ENCODE results near the gene FAF1.
"Not testable (repeated sequence)": the region's sequence is repeated elsewhere in the genome, so short reads cannot be mapped to it uniquely, and the experiment has no call there.

Gene FAF1

GRCh38 chr1:50796272-50796671, 163.8 kb downstream of the FAF1 start:
- DNase-seq (ENCODE audit: extremely low read depth in 1 of 2, low read depth in 1 of 2): no peak

DNA sequence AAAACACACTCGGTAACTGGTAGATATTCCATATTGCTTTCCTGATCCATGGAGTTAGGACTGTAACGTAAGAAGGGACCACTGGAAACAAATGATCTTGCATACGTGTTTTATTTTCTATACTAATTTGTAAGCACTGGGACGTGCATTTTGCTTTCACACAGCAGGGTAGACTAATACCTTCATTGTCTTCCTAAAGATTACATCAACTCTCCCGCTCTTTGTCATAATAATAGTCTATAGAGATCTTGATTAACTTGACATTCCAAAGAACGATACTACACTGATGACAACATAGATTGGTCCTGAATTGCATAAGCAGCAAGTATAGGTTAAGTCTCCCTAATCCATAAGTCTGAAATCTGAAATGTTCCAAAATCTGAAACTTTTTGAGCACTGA, 166.5 kb downstream of the FAF1 start:
- DNase-seq (ENCODE audit: extremely low read depth in 1 of 2, low read depth in 1 of 2): no peak

DNA sequence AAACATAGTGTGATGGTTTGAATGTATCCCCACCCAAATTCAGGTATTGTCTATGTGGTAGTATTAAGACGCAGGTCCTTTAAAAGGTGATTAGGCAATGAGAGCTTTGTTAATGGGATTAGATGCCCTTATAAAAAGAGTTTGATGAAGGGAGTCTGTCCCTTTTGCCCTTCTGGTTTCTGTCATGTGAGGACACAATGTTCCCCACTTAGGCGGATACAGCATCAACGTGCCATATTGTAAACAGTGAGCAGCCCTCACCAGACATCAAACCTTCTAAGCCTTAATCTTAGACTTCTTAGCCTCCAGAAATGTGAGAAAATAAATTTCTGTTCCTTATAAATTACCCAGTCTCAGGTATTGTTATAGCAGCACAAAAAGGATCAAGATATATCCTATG, 172.8 kb downstream of the FAF1 start:
- no peak for DNase-seq (ENCODE audit: extremely low read depth in 1 of 2, low read depth in 1 of 2)

GRCh38 chr1:50783286-50783685, 176.8 kb downstream of the FAF1 start:
- DNase-seq (ENCODE audit: extremely low read depth in 1 of 2, low read depth in 1 of 2): no peak

DNA sequence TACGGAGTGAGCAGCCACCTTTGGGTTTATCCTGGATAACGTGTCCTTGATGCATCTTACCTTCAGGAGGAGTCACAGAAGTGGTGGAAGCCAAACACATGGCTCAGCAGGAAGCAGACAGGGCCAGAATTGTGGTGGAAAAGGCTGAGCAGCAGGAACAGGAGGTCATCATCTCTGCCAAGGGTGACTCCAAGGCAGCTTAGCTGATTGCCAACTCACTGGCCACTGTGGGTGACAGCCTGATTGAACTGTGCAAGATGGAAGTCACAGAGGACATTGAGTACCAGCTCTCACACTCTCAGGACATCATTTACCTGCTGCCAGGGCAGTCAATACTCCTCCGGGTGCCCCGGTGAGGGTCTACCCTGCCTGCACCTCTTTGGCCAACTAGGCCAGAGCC, 179.3 kb downstream of the FAF1 start:
- DNase-seq (ENCODE audit: extremely low read depth in 1 of 2, low read depth in 1 of 2): no peak

DNA sequence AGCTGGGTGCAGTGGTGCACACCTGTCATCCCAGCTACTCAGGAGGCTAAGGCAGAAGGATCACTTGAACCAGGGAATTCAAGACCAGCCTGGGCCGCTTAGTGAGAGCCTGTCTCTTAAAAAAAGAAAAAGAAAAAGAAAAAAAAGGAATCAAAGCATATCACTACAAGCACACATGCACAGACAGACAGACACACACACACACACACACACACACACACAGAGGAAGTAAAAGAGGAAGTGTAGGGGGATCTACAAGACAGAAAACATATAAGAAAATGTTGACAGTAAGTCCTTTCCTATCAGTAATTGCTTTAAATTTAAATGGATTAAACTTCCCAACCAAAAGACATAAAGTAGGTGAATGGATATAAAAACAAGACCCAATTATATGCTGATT, 180.3 kb downstream of the FAF1 start:
- DNase-seq (ENCODE audit: extremely low read depth in 1 of 2, low read depth in 1 of 2): no peak

DNA sequence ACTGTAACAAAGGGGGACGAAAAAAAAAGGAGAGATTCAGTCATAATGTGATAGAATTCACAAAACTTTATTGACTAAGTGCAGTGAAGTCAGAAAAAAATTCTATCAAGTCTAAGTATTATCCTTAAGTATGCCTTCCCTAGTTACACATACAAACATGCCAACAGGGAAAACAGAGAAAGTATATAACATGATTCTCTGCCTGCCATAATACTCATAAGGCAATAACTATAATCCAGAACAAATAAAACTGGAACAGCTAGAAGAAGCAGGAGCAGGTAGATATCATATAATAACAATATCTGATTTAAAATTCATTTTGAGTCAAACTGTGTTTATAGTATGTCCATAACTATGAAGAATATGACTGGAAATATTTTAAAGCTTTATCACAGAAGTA, 184.3 kb downstream of the FAF1 start:
- DNase-seq (ENCODE audit: extremely low read depth in 1 of 2, low read depth in 1 of 2): no peak

DNA sequence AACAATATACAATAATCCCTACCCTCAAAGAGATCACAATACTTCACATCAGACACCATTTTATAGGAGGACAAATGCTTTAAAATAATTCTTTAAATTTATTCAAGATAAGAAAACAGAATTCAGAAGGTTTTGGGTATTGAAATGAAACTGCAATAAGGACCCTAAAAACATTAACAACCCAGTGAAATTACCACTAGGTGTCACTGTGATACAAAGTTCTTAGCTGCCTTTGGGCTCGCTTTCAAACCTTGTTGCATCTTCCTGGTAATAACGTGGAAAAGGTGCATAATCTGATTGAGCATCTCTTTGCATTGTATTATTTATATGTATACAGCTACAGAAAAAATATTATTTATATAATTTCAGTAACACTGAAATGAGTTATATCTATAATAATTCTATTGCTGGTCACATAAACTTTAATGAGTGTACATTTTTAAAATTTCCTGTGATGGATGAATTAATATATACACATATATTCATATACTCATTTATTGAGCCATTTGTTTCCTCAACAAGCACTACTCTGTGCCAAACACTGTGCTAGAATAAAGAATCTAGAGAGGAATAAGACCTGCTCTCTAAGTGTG, 185.2 kb downstream of the FAF1 start:
- DNase-seq (ENCODE audit: extremely low read depth in 1 of 2, low read depth in 1 of 2): no peak

GRCh38 chr1:50766688-50767087, 193.4 kb downstream of the FAF1 start:
- DNase-seq (ENCODE audit: extremely low read depth in 1 of 2, low read depth in 1 of 2): no peak

- not testable (repeated sequence) for DNase-seq (ENCODE audit: extremely low read depth in 1 of 2, low read depth in 1 of 2)
Measured at GRCh38 chr1:50756543-50756942, 203.5 kb downstream of the FAF1 start.

- DNase-seq (ENCODE audit: extremely low read depth in 1 of 2, low read depth in 1 of 2): not testable (repeated sequence)
Measured at GRCh38 chr1:50754764-50755163, 205.3 kb downstream of the FAF1 start.

- DNase-seq (ENCODE audit: extremely low read depth in 1 of 2, low read depth in 1 of 2): no peak
Measured at GRCh38 chr1:50750021-50750619, 209.9 kb downstream of the FAF1 start.

DNA sequence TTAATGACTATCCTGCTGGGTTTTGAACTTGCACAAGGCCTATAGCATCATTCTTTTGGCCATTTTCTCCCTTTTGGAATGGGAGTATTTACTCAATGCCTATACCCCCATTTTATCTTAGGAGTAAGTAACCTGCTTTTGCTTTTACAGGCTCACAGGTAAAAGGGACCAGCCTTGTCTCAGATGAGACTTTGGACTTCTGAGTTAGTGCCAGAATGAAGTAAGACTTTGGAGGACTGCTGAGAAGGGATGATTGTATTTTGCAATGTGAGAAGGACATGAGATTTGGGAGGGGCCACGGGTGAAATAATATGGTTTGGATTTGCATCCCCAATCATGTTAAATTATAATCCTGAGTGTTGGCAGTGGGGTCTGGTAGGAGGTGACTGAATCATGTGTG, 212.7 kb downstream of the FAF1 start:
- no peak for DNase-seq (ENCODE audit: extremely low read depth in 1 of 2, low read depth in 1 of 2)

GRCh38 chr1:50742523-50742922, 217.5 kb downstream of the FAF1 start:
- no peak for DNase-seq (ENCODE audit: extremely low read depth in 1 of 2, low read depth in 1 of 2)

GRCh38 chr1:50739125-50739524, 220.9 kb downstream of the FAF1 start:
- DNase-seq (ENCODE audit: extremely low read depth in 1 of 2, low read depth in 1 of 2): no peak

GRCh38 chr1:50735443-50735842, 224.6 kb downstream of the FAF1 start:
- DNase-seq (ENCODE audit: extremely low read depth in 1 of 2, low read depth in 1 of 2): no peak

- DNase-seq (ENCODE audit: extremely low read depth in 1 of 2, low read depth in 1 of 2): not testable (repeated sequence)
Measured at GRCh38 chr1:50727578-50727977, 232.5 kb downstream of the FAF1 start.

- no peak for DNase-seq (ENCODE audit: extremely low read depth in 1 of 2, low read depth in 1 of 2)
Measured at GRCh38 chr1:50724626-50725286, 235.3 kb downstream of the FAF1 start.

DNA sequence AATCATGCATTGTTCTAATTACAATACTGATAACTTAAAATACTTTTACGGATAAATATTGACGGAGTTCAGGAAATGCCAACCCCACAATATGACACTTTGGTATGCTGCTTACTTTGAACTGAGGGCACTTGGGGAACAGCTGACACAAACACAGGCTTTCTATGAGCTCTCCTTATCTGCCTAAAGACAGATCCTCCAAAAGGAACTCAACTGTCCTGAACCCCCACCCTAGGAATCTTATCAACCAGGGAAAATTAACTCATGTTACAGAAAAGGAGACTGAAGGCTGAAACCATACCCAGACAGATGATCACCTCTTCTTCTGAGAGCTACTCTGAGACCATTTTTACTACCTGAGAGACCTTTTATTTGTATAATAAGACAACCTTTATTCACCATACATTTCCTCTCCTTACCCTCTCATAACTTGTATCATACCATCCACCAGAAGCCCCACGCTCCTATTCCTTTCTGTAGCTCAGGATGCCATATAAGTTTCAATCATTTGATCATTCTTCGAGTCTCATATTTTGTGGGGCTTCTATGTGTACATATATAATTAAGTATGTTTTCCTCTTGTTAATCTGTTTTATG, 239.5 kb downstream of the FAF1 start:
- no peak for DNase-seq (ENCODE audit: extremely low read depth in 1 of 2, low read depth in 1 of 2)

DNA sequence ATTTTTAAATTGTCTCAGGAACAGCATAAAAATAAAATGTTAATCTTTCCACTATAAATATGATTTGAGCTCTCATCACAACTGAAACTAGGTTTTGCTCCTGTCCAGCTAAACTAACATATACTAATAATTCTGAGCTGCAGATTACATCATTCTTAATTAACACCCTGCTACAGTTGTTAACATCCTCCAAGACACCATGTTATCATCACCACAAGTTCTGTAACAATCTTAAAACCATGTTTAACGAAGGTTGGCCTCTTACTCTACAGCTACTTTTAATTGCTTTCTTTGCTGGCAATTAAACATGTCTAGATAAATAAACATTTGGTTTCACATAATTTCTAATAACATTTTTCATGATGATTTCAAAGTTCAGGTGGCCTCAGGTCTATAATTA, 240.9 kb downstream of the FAF1 start:
- no peak for DNase-seq (ENCODE audit: extremely low read depth in 1 of 2, low read depth in 1 of 2)

- DNase-seq (ENCODE audit: extremely low read depth in 1 of 2, low read depth in 1 of 2): no peak
Measured at GRCh38 chr1:50717327-50717726, 242.7 kb downstream of the FAF1 start.

DNA sequence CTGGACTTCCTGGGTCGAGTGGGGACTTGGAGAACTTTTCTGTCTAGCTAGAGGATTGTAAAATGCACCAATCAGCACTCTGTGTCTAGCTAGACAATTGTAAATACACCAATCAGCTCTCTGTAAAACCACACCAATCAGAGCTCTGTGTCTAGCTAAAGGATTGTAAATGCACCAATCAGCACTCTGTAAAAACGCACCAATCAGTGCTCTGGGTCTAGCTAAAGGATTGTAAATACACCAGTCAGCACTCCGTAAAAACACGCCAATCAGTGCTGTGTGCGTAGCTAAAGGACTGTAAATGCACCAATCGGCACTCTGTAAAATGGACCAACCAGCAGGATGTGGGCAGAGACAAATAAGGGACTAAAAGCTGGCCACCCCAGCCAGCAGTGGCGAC, 243.6 kb downstream of the FAF1 start:
- not testable (repeated sequence) for DNase-seq (ENCODE audit: extremely low read depth in 1 of 2, low read depth in 1 of 2)
